HUES6 (cell line): ENCODE data around the gene CHAMP1.
A peak's percentile ranks its signal among the peaks of the same experiment; 100 is the strongest.
"Not testable (repeated sequence)": the region's sequence is repeated elsewhere in the genome, so short reads cannot be mapped to it uniquely, and the experiment has no call there.

Source experiments
- H3K27ac ChIP-seq: 2 replicates; pipeline ENCODE4 v1.7.0; 2013; ENCODE audit warnings: low read depth, mild to moderate bottlenecking, low read length, inconsistent platforms
- H3K27me3 ChIP-seq: 2 replicates; pipeline ENCODE4 v1.6.1; 2013; ENCODE audit warnings: low read length; ENCODE audit not compliant: control insufficient read depth, insufficient read depth
- H3K36me3 ChIP-seq: 2 replicates; pipeline ENCODE4 v1.6.1; 2013; ENCODE audit warnings: low read length; ENCODE audit not compliant: control insufficient read depth, insufficient read depth
- H3K4me1 ChIP-seq: 2 replicates; pipeline ENCODE4 v1.6.1; 2013; ENCODE audit warnings: low read length; ENCODE audit not compliant: control insufficient read depth, insufficient read depth
- H3K4me3 ChIP-seq: 2 replicates; pipeline ENCODE4 v1.5.1; 2013; ENCODE audit warnings: low read depth, low read length
- H3K9ac ChIP-seq: one replicate; pipeline ENCODE4 v1.6.1; 2013; ENCODE audit warnings: mild to moderate bottlenecking, low read length
- H3K9me3 ChIP-seq: 2 replicates; pipeline ENCODE4 v1.6.1; 2013; ENCODE audit warnings: low read depth, low read length; ENCODE audit not compliant: control insufficient read depth, insufficient read depth

The CHAMP1 gene

DNA sequence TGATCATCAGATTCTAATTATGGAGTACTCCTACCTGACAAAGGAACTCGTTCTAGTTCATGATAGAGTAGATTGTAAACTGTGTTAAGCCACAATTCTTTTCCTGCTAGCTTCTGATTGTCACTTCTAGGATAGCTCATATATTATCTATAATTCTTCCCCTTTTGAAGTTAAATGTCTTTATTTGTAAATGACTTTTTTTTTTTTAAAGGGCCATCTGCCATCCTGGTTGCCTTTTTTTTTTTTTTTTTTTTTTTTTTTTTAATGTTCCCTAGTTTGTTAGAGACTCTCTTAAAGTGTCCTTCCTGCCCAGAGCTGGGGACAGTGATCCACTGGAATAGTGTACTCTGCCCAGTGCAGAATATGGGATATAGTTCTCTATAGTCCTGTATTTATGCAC, 4.3 kb downstream of the CHAMP1 start:
- H3K9me3 ChIP-seq, result no peaks in the 10 kb centered on the region
- no peak overlapping the region for H3K4me3 ChIP-seq
- no peak overlapping the region for H3K9ac ChIP-seq
- H3K36me3 ChIP-seq, result peaks cover 35% of the 10 kb centered on the region
- no peaks in the 10 kb centered on the region for H3K27me3 ChIP-seq
- peaks cover 10% of the 10 kb centered on the region; the same call in 1 of the 2 replicates for H3K4me1 ChIP-seq
- no peak overlapping the region for H3K27ac ChIP-seq

DNA sequence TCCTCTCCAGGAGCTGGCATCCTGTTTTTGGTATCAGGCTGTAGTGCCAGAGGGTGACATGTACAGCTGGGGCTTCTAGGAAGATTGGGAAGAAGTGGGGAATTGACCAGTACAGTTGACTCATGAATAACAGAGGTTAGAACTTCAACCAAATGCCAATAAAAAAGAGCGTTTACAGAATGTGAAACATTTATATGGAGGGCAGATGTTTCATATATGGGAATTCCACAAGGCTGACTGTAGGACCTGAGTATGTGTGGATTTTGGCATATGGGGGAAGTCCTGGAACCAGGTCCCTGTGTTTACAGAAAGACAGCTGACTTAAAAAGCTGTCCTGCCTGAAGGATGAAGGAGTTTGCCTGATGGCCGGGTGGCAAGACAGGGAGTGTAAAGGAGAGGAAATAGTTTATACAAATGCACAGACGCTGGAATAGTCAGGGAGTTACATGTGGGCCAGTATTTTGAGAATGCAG, 5.2 kb downstream of the CHAMP1 start:
- Histone ChIP-seq H3K27ac (no peak overlapping the region), H3K9me3 (no peaks in the 10 kb centered on the region), H3K27me3 (no peaks in the 10 kb centered on the region), H3K9ac (no peak overlapping the region), H3K36me3 (peaks cover 44% of the 10 kb centered on the region), H3K4me3 (no peak overlapping the region), H3K4me1 (peaks cover 6% of the 10 kb centered on the region; the same call in 1 of the 2 replicates)

DNA sequence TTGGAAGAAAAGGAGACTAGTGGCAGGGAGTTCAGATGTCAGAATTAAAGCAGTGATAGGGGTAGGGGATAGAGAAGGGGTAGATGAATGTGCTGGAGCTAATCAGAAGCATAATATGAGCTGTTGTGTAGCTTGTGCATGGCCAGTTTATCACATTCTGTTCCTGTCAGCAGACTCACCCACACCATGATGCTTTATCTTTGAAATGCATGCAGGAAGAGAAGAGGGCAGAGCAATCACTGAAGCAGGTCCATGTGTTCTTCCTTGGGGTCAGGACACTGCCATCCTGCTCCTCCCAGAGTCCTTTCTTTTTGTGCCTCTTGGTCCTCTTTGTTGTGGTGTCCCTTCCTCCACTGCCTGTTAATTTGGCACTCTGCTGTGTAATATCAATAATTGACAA, 5.8 kb downstream of the CHAMP1 start:
- Histone ChIP-seq H3K4me1 (peaks cover 6% of the 10 kb centered on the region; the same call in 1 of the 2 replicates), H3K9ac (no peak overlapping the region), H3K36me3 (peaks cover 50% of the 10 kb centered on the region), H3K4me3 (no peak overlapping the region), H3K27me3 (no peaks in the 10 kb centered on the region), H3K9me3 (no peaks in the 10 kb centered on the region), H3K27ac (no peak overlapping the region)

DNA sequence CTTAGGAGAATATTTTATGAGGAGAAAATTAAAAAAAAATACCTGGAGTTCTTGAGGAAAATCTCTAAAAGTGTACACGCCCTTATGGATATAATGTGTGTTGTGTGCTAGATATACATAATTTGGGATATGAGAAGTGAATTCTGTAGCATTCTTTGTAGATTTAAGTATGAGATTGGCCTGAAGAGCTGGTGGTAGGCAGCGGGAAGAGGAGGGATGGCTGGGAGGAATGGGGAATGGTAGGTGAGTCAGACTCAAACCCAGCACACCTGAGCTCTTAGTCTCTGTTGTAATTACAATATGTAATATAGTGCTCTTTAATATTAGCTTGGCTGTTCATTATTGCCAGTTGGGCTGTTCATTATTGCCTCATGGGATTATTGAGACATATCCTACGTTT, 7.0 kb downstream of the CHAMP1 start:
- H3K9ac ChIP-seq, result no peak overlapping the region
- no peak overlapping the region for H3K4me3 ChIP-seq
- no peaks in the 10 kb centered on the region for H3K4me1 ChIP-seq
- peaks cover 62% of the 10 kb centered on the region for H3K36me3 ChIP-seq
- no peak overlapping the region for H3K27ac ChIP-seq
- no peaks in the 10 kb centered on the region for H3K9me3 ChIP-seq
- no peaks in the 10 kb centered on the region for H3K27me3 ChIP-seq

DNA sequence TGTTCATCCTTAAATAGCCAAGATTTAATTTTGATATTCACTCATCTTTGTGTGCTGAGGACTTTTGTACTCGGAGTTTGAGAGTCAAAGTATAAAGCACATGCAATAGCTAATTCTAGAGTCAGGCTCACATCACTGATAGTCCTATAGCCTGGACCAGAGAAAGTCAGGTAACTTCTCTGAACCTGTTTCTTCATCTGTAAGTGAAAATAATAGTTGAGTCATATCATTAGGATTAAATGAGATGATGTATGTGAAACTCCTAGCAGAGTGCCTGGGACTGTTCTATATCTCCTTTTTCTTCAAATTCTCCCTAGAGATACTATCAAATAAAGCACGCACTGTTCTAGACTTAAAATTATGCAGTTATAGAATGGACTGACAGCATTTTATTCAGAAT, 9.0 kb downstream of the CHAMP1 start:
- Histone ChIP-seq H3K9me3 (no peaks in the 10 kb centered on the region), H3K4me1 (peaks cover 7% of the 10 kb centered on the region; the same call in 1 of the 2 replicates), H3K27ac (no peak overlapping the region), H3K9ac (no peak overlapping the region), H3K27me3 (no peaks in the 10 kb centered on the region), H3K4me3 (no peak overlapping the region), H3K36me3 (peaks cover 71% of the 10 kb centered on the region)

DNA sequence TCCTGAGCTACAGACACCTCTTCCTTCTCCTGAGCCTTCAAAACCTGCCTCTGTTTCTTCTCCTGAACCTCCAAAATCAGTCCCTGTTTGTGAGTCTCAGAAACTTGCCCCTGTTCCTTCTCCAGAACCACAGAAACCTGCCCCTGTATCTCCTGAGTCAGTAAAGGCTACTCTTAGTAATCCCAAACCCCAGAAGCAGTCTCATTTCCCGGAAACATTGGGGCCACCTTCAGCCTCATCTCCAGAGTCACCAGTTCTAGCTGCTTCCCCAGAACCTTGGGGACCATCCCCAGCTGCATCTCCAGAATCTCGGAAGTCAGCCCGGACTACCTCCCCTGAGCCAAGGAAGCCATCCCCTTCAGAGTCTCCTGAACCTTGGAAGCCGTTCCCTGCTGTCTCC, 10.0 kb downstream of the CHAMP1 start:
- Histone ChIP-seq H3K27ac (no peak overlapping the region), H3K4me1 (peaks cover 8% of the 10 kb centered on the region; the same call in 1 of the 2 replicates), H3K9ac (no peak overlapping the region), H3K27me3 (no peaks in the 10 kb centered on the region), H3K4me3 (no peak overlapping the region), H3K9me3 (no peaks in the 10 kb centered on the region), H3K36me3 (peaks cover 72% of the 10 kb centered on the region)

DNA sequence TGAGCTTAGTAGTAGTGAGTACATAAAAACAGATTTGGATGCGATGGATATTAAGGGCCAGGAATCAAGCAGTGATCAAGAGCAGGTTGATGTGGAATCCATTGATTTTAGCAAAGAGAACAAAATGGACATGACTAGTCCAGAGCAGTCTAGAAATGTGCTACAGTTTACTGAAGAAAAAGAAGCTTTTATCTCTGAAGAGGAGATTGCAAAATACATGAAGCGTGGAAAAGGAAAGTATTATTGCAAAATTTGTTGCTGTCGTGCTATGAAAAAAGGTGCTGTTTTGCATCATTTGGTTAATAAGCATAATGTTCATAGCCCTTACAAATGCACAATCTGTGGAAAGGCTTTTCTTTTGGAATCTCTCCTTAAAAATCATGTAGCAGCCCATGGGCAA, 11.4 kb downstream of the CHAMP1 start:
- Histone ChIP-seq H3K27me3 (no peaks in the 10 kb centered on the region), H3K4me3 (no peak overlapping the region), H3K9ac (no peak overlapping the region), H3K27ac (no peak overlapping the region), H3K9me3 (no peaks in the 10 kb centered on the region), H3K36me3 (peaks cover 65% of the 10 kb centered on the region), H3K4me1 (peaks cover 8% of the 10 kb centered on the region; the same call in 1 of the 2 replicates)

DNA sequence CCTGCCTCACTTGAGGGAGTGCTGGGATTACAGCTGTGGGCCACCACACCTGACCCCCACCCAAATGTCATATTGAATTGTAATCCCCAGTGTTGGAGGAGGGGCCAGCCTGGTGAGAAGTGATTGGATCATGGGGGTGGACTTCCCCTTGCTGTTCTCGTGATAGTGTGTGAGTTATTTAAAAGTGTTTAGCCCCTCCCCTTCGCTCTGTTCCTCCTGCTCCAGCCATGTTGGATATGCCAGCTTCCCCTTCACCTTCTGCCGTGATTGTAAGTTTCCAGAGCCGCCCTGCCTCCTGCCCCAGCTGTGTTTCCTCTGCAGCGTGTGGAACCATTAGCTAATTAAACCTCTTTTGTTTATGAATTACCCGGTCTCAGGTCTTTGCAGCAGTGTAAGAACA, 13.7 kb downstream of the CHAMP1 start:
- no peaks in the 10 kb centered on the region for H3K27me3 ChIP-seq
- peaks cover 8% of the 10 kb centered on the region; the same call in 1 of the 2 replicates for H3K4me1 ChIP-seq
- H3K9ac ChIP-seq, result peak overlapping the region; percentile 24
- peaks cover 43% of the 10 kb centered on the region for H3K36me3 ChIP-seq
- H3K27ac ChIP-seq, result no peak overlapping the region
- H3K9me3 ChIP-seq, result no peaks in the 10 kb centered on the region
- H3K4me3 ChIP-seq, result no peak overlapping the region

DNA sequence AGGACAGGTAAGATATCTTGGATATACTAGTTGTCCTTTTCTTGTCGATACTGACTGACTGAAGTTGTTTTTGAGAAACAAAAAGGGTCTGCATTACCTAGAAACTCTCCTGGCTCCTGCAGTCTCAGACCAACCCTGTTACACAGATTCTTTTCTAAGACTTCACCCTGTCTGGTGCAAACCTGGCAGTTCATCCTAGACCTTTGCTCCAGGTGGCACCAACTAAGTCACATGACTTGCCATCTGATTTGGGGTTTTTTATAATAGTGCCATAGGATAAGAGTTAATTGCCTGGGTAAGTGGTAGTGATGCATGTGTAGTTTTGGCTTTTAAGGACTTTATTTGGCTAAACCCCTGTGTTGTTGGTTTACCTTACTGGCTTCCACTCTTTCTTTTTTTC, 14.3 kb downstream of the CHAMP1 start:
- H3K36me3 ChIP-seq, result peaks cover 37% of the 10 kb centered on the region
- H3K9me3 ChIP-seq, result no peaks in the 10 kb centered on the region
- H3K4me1 ChIP-seq, result peaks cover 9% of the 10 kb centered on the region; the same call in 1 of the 2 replicates
- no peak overlapping the region for H3K4me3 ChIP-seq
- no peaks in the 10 kb centered on the region for H3K27me3 ChIP-seq
- H3K9ac ChIP-seq, result no peak overlapping the region
- no peak overlapping the region for H3K27ac ChIP-seq

DNA sequence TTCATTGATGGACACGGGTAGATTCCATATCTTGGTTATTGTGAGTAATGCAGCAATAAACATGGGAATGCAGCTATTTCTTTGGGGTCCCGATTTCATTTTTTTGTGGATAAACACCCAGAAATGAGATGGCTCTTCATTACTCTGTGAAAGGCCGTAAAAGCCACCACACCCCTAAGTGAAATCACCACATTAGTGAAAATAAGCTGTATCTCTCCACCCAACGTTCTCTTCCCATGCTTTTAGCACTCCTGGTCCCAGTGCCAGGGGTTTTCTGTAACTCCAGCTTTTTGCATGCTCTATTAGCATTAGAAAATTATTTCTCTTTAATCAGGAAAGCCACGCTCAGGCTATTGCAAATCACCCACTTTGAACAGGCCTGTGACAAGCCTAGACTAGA, 15.8 kb downstream of the CHAMP1 start:
- H3K9me3 ChIP-seq, result no peaks in the 10 kb centered on the region
- peaks cover 23% of the 10 kb centered on the region for H3K36me3 ChIP-seq
- H3K27ac ChIP-seq, result no peak overlapping the region
- no peak overlapping the region for H3K4me3 ChIP-seq
- peaks cover 11% of the 10 kb centered on the region; the same call in 1 of the 2 replicates for H3K4me1 ChIP-seq
- H3K27me3 ChIP-seq, result no peaks in the 10 kb centered on the region
- no peak overlapping the region for H3K9ac ChIP-seq

DNA sequence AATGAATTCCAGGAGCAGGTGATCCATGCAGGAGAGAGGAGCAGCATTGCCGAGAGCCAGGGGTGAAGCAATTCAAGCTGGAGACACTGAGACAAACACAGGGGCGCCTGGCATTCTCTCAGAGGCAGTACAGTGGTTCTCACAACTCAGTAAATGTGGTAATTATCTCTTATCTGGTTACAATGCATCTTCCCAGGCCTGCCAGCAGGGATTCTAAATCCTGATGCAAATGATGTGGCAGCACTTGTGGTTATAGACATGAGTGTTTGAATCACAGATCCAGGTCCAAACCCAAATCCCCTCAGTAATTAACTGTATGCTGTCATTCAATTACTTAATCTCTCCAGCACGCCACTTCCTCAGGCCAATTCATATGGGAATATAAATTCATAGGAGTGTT, 19.6 kb downstream of the CHAMP1 start:
- H3K36me3 ChIP-seq, H3K4me1 ChIP-seq, H3K27me3 ChIP-seq, H3K27ac ChIP-seq, H3K9ac ChIP-seq, H3K4me3 ChIP-seq, H3K9me3 ChIP-seq: not testable (repeated sequence)
